SK-N-SH (cell line): ENCODE data around the gene CSRNP3. TPM values are rescaled to one million over a fixed set of nuclear protein-coding genes. Genes with fewer than 3 reads are reported as not detected.

Source experiments
- CTCF ChIA-PET: fragments of 300-600, 350-600 bp; formaldehyde crosslinking; extraction: SDS; loops from one replicate; lab custom pipeline; 2021; lab: Yijun Ruan, JAX
- POLR2A ChIA-PET: fragments of 350-600 bp; sonication (Branson Sonifier 250); formaldehyde crosslinking; extraction: SDS; loops from one replicate; lab custom pipeline; 2020; ENCODE audit warnings: antibody characterized with exemption, inconsistent platforms; lab: Yijun Ruan, JAX
- DNase-seq: peaks from one replicate; pipeline ENCODE4 v3.0.0; 2012
- H2AFZ ChIP-seq: fragments of 200-600 bp; sonication (generic); 2 replicates; pipeline ENCODE4 v1.8.1; 2016; ENCODE audit warnings: antibody characterized with exemption, mild to moderate bottlenecking, low read depth
- H3F3A ChIP-seq: fragments of 200-600 bp; sonication (generic); replicated peaks from 2 replicates; pipeline ENCODE3; 2016; ENCODE audit warnings: antibody characterized with exemption, mild to moderate bottlenecking; ENCODE audit not compliant: insufficient read depth
- H3K27ac ChIP-seq, 2 experiments: fragments of 200-500 bp in 1 of 2; fragments of 200-600 bp in 1 of 2; sonication (Bioruptor generic) in 1 of 2; sonication (generic), shearing (Covaris generic) in 1 of 2; 2 replicates each; pipeline versions ENCODE4 v1.5.1 to v1.6.1; 2014 to 2016; ENCODE audit warnings: low read depth in 2 of 2, inconsistent platforms in 1 of 2, low read length in 1 of 2, mild to moderate bottlenecking in 1 of 2, mixed read lengths in 1 of 2
- H3K27me3 ChIP-seq: fragments of 200-600 bp; sonication (generic), shearing (Covaris generic); 2 replicates; pipeline ENCODE4 v1.6.1; 2016; ENCODE audit warnings: mixed run types; ENCODE audit not compliant: insufficient read depth
- H3K36me3 ChIP-seq, 2 experiments: fragments of 200-500 bp in 1 of 2; fragments of 200-600 bp in 1 of 2; sonication (Bioruptor generic) in 1 of 2; sonication (generic) in 1 of 2; replicated peaks in 1 of 2; 2 replicates each; pipeline versions ENCODE3 to v1.5.1; 2014 to 2016; ENCODE audit warnings: low read length in 1 of 2, mild to moderate bottlenecking in 1 of 2; ENCODE audit not compliant: insufficient read depth in 2 of 2, control insufficient read depth in 1 of 2
- H3K4me1 ChIP-seq, 2 experiments: fragments of 200-500 bp in 1 of 2; fragments of 200-600 bp in 1 of 2; sonication (Bioruptor generic) in 1 of 2; sonication (generic), shearing (Covaris generic) in 1 of 2; 2 replicates each; pipeline versions ENCODE4 v1.5.1 to v1.6.1; 2014 to 2016; ENCODE audit warnings: low read depth in 1 of 2, low read length in 1 of 2, mixed run types in 1 of 2; ENCODE audit not compliant: insufficient read depth in 2 of 2, control insufficient read depth in 1 of 2
- H3K4me2 ChIP-seq: fragments of 200-600 bp; sonication (generic), shearing (Covaris generic); 2 replicates; pipeline ENCODE4 v1.6.1; 2017; ENCODE audit warnings: mixed run types
- H3K4me3 ChIP-seq, 2 experiments: fragments of 200-500 bp in 1 of 2; fragments of 200-600 bp in 1 of 2; sonication (Bioruptor generic) in 1 of 2; sonication (generic), shearing (Covaris generic) in 1 of 2; 2 replicates each; pipeline versions ENCODE4 v1.5.1 to v1.8.1; 2014 to 2016; ENCODE audit warnings: low read depth in 2 of 2, inconsistent platforms in 1 of 2, low read length in 1 of 2, mild to moderate bottlenecking in 1 of 2, mixed read lengths in 1 of 2, moderate library complexity in 1 of 2
- H3K79me2 ChIP-seq: fragments of 200-600 bp; sonication (generic); 2 replicates; pipeline ENCODE4 v1.8.1; 2017; ENCODE audit warnings: mild to moderate bottlenecking; ENCODE audit not compliant: insufficient read depth
- H3K9ac ChIP-seq: fragments of 200-600 bp; sonication (generic); 2 replicates; pipeline ENCODE4 v1.6.1; 2017; ENCODE audit warnings: mixed run types
- H3K9me2 ChIP-seq: fragments of 200-600 bp; sonication (generic); 2 replicates; pipeline ENCODE4 v1.6.1; 2017; ENCODE audit warnings: mixed run types
- H3K9me3 ChIP-seq: fragments of 200-600 bp; sonication (generic); 2 replicates; pipeline ENCODE4 v1.6.1; 2017; ENCODE audit warnings: mixed run types, mild to moderate bottlenecking, moderate library complexity
- H4K20me1 ChIP-seq: fragments of 200-600 bp; sonication (generic); 2 replicates; pipeline ENCODE4 v1.6.1; 2017; ENCODE audit warnings: mild to moderate bottlenecking, mixed run types; ENCODE audit not compliant: insufficient read depth
- CTCF ChIP-seq: fragments of 200-600 bp; sonication (generic); IDR thresholded peaks from 2 replicates; pipeline ENCODE4 v1.6.1; 2017; ENCODE audit warnings: antibody characterized with exemption, mild to moderate bottlenecking, moderate library complexity
- ELF1 ChIP-seq: IDR thresholded peaks from 2 replicates; pipeline ENCODE4 v1.4.0; 2012
- EZH2phosphoT487 ChIP-seq: fragments of 200-600 bp; sonication (generic); IDR thresholded peaks from 2 replicates; pipeline ENCODE4 v1.6.1; 2017; ENCODE audit warnings: low read depth, mixed run types, mild to moderate bottlenecking, antibody characterized with exemption, moderate library complexity, borderline replicate concordance
- FOXJ3 ChIP-seq: sonication (generic); formaldehyde crosslinking; IDR thresholded peaks from 2 replicates; pipeline ENCODE4 v1.5.1; 2020; ENCODE audit warnings: mild to moderate bottlenecking, missing genetic modification reagents
- GABPA ChIP-seq: IDR thresholded peaks from 2 replicates; pipeline ENCODE4 v1.4.0; 2012; ENCODE audit warnings: low read depth, mild to moderate bottlenecking
- GATA2 ChIP-seq: sonication (generic); formaldehyde crosslinking; IDR thresholded peaks from 2 replicates; pipeline ENCODE4 v1.5.0; 2020; ENCODE audit warnings: mild to moderate bottlenecking, missing genetic modification reagents
- IRF3 ChIP-seq: fragments of 150-350 bp; IDR thresholded peaks from 2 replicates; pipeline ENCODE4 v1.6.1; 2016; ENCODE audit warnings: mild to moderate bottlenecking, low read depth, low read length
- JUND ChIP-seq: IDR thresholded peaks from 2 replicates; pipeline ENCODE4 v1.4.0; 2012
- MAX ChIP-seq: IDR thresholded peaks from 2 replicates; pipeline ENCODE4 v1.4.0; 2012; ENCODE audit warnings: low read depth
- MEF2A ChIP-seq: IDR thresholded peaks from 2 replicates; pipeline ENCODE4 v1.4.0; 2012; ENCODE audit warnings: low read depth, borderline replicate concordance
- NFIC ChIP-seq: IDR thresholded peaks from 2 replicates; pipeline ENCODE4 v1.4.0; 2012; ENCODE audit warnings: borderline replicate concordance
- NRF1 ChIP-seq: IDR thresholded peaks from 2 replicates; pipeline ENCODE4 v1.6.1; 2012; ENCODE audit warnings: low read depth, mild to moderate bottlenecking, low read length
- POLR2AphosphoS5 ChIP-seq: IDR thresholded peaks from 2 replicates; pipeline ENCODE4 v1.6.1; 2012; ENCODE audit warnings: low read depth, low read length
- RAD21 ChIP-seq: IDR thresholded peaks from 2 replicates; pipeline ENCODE4 v1.6.1; 2012; ENCODE audit warnings: mild to moderate bottlenecking, low read length
- RXRA ChIP-seq: IDR thresholded peaks from 2 replicates; pipeline ENCODE4 v1.4.0; 2012; ENCODE audit warnings: low read depth, mild to moderate bottlenecking, borderline replicate concordance
- SMC3 ChIP-seq: IDR thresholded peaks from 2 replicates; pipeline ENCODE4 v1.6.1; 2012; ENCODE audit warnings: low read depth, low read length, improper control_type of control experiment
- TAF1 ChIP-seq: IDR thresholded peaks from 2 replicates; pipeline ENCODE4 v1.6.1; 2012; ENCODE audit warnings: low read depth, mild to moderate bottlenecking, low read length, moderate library complexity, borderline replicate concordance
- TEAD4 ChIP-seq: IDR thresholded peaks from 2 replicates; pipeline ENCODE4 v1.4.0; 2012; ENCODE audit warnings: mild to moderate bottlenecking, borderline replicate concordance; ENCODE audit not compliant: insufficient read depth
- YY1 ChIP-seq: IDR thresholded peaks from 2 replicates; pipeline ENCODE4 v1.4.0; 2012; ENCODE audit warnings: low read depth, mild to moderate bottlenecking
- ZBTB33 ChIP-seq: IDR thresholded peaks from 2 replicates; pipeline ENCODE4 v1.4.0; 2012; ENCODE audit warnings: low read depth, borderline replicate concordance
- WGBS: methylation state at CpG from one replicate; pipeline ENCODE4 v1.1.6; 2017; ENCODE audit warnings: low lambda C conversion rate; 5-methylcytosine and 5-hydroxymethylcytosine counted together
- polyA plus RNA-seq, 3 experiments: library from polyadenylated mRNA; depleted of rRNA; stranded (reverse); fragments of >200 nt; gene quantifications; 2 replicates each; pipeline ENCODE4 v1.2.3, GENCODE V29; 2012

CSRNP3 gene
- polyA plus RNA-seq, 1 of the 3 experiments (the other 2 are of a cell fraction) = 1.0 TPM

- no peak for TF ChIP-seq ZBTB33
- no peak for TF ChIP-seq IRF3
- no peak for TF ChIP-seq MAX
- TF ChIP-seq MEF2A = no peak
- TF ChIP-seq CTCF = no peak
- TF ChIP-seq, all 33 proteins: peak for 0
These were observed 148.4 kb downstream of the CSRNP3 start (continued) for GRCh38 chr2:165617741-165618481.

GRCh38 chr2:165618806-165619205 lies 149.3 kb downstream of the CSRNP3 start:
- TF ChIP-seq NFIC = no peak
- TF ChIP-seq FOXJ3 = no peak
- TF ChIP-seq EZH2phosphoT487 = no peak
- TF ChIP-seq ELF1 = no peak
- TF ChIP-seq RXRA = no peak
- TF ChIP-seq GABPA = no peak
- TF ChIP-seq IRF3 = no peak
- no peak for TF ChIP-seq TAF1
- no peak for TF ChIP-seq POLR2AphosphoS5
- no peak for TF ChIP-seq RAD21
- TF ChIP-seq TEAD4 = no peak
- TF ChIP-seq YY1 = no peak
- TF ChIP-seq MEF2A = no peak
- TF ChIP-seq GATA2 (CRISPR knock-in tag) = no peak
- TF ChIP-seq JUND = no peak
- TF ChIP-seq SMC3 = no peak
- no peak for TF ChIP-seq MAX
- no peak for TF ChIP-seq NRF1
- no peak for DNase-seq
- Histone ChIP-seq H3K4me2 (no peak overlapping the region), H3K4me3 (no peak overlapping the region), H3K79me2 (no peaks in the 10 kb centered on the region), H3K36me3 (peaks cover 2 to 4% of the 10 kb centered on the region in 2 experiments), H3K4me1 (peaks cover 0 to 7% of the 10 kb centered on the region in 2 experiments; a peak in 2 of 4 replicates), H3K9me3 (no peaks in the 10 kb centered on the region; the same call in 1 of the 2 replicates), H3K9me2 (no peaks in the 10 kb centered on the region), H3K9ac (no peak overlapping the region), H3F3A (no peaks in the 10 kb centered on the region), H2AFZ (no peak overlapping the region), H3K27me3 (no peaks in the 10 kb centered on the region), H4K20me1 (no peaks in the 10 kb centered on the region), H3K27ac (no peak overlapping the region)
- 90% methylated on average over 1 of the region's 1 CpG for WGBS
- ChIA-PET POLR2A (no interaction called here), CTCF (interaction anchor here (1.2 kb wide), 1 partner anchor 82 kb away, joined by 3 read pairs; no protein-coding TSS in a partner anchor)
